HPDE6-E6E7 (cell line): ENCODE data around the gene CAMTA1.
"Not testable (repeated sequence)": the region's sequence is repeated elsewhere in the genome, so short reads cannot be mapped to it uniquely, and the experiment has no call there.

Experiments used
- DNase-seq: peaks from one replicate; pipeline ENCODE4 v3.0.0; 2011; ENCODE audit warnings: missing footprints; ENCODE audit errors: extremely low spot score

Gene CAMTA1

GRCh38 chr1:7768583-7768982 lies 983.3 kb downstream of the CAMTA1 start:
- no peak for DNase-seq

GRCh38 chr1:7769673-7770412 lies 984.6 kb downstream of the CAMTA1 start:
- no peak for DNase-seq

GRCh38 chr1:7770669-7770996 lies 985.4 kb downstream of the CAMTA1 start:
- no peak for DNase-seq

GRCh38 chr1:7770997-7771822 lies 986.0 kb downstream of the CAMTA1 start, which contains the start of gene VAMP3:
Gene VAMP3, plus strand, starts transcription at chr1:7771296. Its CDS starts 88 bp downstream, at chr1:7771384.
- peak; percentile 85 for DNase-seq

GRCh38 chr1:7771823-7772299 lies 986.6 kb downstream of the CAMTA1 start:
- no peak for DNase-seq

- DNase-seq, result no peak
Observed at GRCh38 chr1:7777591-7777990, 992.3 kb downstream of the CAMTA1 start.

GRCh38 chr1:7778133-7778628 lies 992.9 kb downstream of the CAMTA1 start:
- DNase-seq, result no peak

- DNase-seq, result no peak
Observed at GRCh38 chr1:7780976-7781375, 995.7 kb downstream of the CAMTA1 start.

GRCh38 chr1:7781501-7781900 lies 996.2 kb downstream of the CAMTA1 start:
- DNase-seq, result no peak

- peak; percentile 25 for DNase-seq
Observed at GRCh38 chr1:7781923-7782495, 996.8 kb downstream of the CAMTA1 start.

GRCh38 chr1:7783178-7783711 lies 998.0 kb downstream of the CAMTA1 start:
- peak; percentile 55 for DNase-seq

GRCh38 chr1:7783826-7784491 lies 998.7 kb downstream of the CAMTA1 start, which contains the start of gene PER3:
Gene PER3, plus strand, starts transcription at chr1:7784291. Its CDS starts 587 bp downstream, at chr1:7784878.
- DNase-seq, result peak; percentile 94

- no peak for DNase-seq
Observed at GRCh38 chr1:7784492-7785071, 999.3 kb downstream of the CAMTA1 start.

GRCh38 chr1:7785108-7785507 lies 999.9 kb downstream of the CAMTA1 start:
- DNase-seq, result no peak

GRCh38 chr1:7786795-7787194 lies 1001.5 kb downstream of the CAMTA1 start:
- no peak for DNase-seq

- no peak for DNase-seq
Observed at GRCh38 chr1:7789828-7790227, 1004.6 kb downstream of the CAMTA1 start.

- DNase-seq, result not testable (repeated sequence)
Observed at GRCh38 chr1:7791027-7791426, 1005.8 kb downstream of the CAMTA1 start.

GRCh38 chr1:7795406-7795805 lies 1010.2 kb downstream of the CAMTA1 start:
- no peak for DNase-seq

GRCh38 chr1:7805460-7805859 lies 1020.2 kb downstream of the CAMTA1 start:
- no peak for DNase-seq

- DNase-seq, result peak; percentile 7
Observed at GRCh38 chr1:7808253-7808844, 1023.1 kb downstream of the CAMTA1 start.

GRCh38 chr1:7809742-7810141 lies 1024.5 kb downstream of the CAMTA1 start:
- DNase-seq, result no peak
